ENCODE data around the gene TXNDC15.
"Not testable (repeated sequence)": the region's sequence is repeated elsewhere in the genome, so short reads cannot be mapped to it uniquely, and the experiment has no call there.

Gene TXNDC15

DNA sequence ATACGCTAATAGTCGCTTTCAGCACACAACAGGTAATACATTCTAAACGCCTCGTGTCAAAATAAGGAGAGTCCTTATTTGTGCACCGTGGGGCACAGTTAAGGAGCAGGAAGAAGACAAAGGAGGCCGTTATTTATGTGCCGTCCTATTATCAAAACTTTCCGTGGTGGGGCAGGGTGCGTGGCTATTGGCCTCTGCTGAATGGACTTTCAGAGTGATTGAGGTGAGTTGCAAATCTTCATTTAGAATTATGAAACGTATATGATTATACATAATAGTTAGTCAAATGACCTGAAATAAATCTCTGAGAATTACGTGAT, 27.6 kb upstream of the TXNDC15 start:
- TF ChIP-seq CTCF (IDR thresholded peaks at IDR 0.05; ENCODE audit: insufficient read depth, low read length, poor library complexity, severe bottlenecking) = no peak
- Histone ChIP-seq H3K4me3 (replicated peaks; ENCODE audit: low read depth, low read length) (peak overlapping the region; percentile 93), H3K36me3 (ENCODE audit: control insufficient read depth, insufficient read depth, low read length) (no peaks in the 10 kb centered on the region; the same call in 1 of the 2 replicates), H3K27me3 (replicated peaks; ENCODE audit: control insufficient read depth, insufficient read depth, low read length) (no peaks in the 10 kb centered on the region)
- DNase-seq (ENCODE audit: extremely low read depth, insufficient read length) = no peak

- H3K27me3 ChIP-seq (replicated peaks; ENCODE audit: control insufficient read depth, insufficient read depth, low read length); H3K4me3 ChIP-seq (replicated peaks; ENCODE audit: low read depth, low read length); H3K36me3 ChIP-seq (ENCODE audit: control insufficient read depth, insufficient read depth, low read length); DNase-seq (ENCODE audit: extremely low read depth, insufficient read length): not testable (repeated sequence)
Measured at GRCh38 chr5:134849434-134849933, 24.7 kb upstream of the TXNDC15 start.

DNA sequence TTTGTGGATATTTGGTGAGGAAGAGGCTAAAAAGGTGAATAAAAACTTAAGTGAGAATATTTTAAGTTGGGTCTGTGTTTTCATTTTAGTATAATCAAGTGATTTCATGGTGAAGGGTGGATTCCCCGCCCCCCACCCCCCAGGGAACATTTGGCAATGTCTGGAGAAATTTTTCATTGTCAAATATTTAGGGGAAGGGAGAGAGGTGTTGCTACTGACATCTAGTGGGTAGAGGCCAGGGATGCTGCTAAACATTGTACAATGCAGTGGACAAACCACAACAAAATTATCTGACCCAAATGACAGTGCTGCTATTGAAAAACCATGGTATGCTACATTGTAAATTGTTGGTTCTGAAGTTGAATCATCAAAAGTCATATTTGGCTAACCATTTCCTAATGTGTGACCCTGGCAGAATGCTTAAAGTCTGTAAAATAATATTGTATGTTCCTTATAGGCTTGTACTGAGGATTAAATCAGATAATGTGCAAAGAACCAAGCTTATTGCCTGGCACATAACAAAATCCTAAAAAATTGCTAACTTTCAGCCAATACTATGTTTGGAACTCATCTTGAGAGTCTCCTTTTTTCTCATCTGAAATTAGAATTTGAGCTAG, 22.8 kb upstream of the TXNDC15 start:
- DNase-seq (ENCODE audit: extremely low read depth, insufficient read length) = no peak
- H3K36me3 ChIP-seq (ENCODE audit: control insufficient read depth, insufficient read depth, low read length) = peaks cover 9% of the 10 kb centered on the region

GRCh38 chr5:134856465-134856864, 17.7 kb upstream of the TXNDC15 start:
- H3K27me3 ChIP-seq (replicated peaks; ENCODE audit: control insufficient read depth, insufficient read depth, low read length); H3K4me3 ChIP-seq (replicated peaks; ENCODE audit: low read depth, low read length); DNase-seq (ENCODE audit: extremely low read depth, insufficient read length): not testable (repeated sequence)
- peaks cover 13% of the 10 kb centered on the region for H3K36me3 ChIP-seq (ENCODE audit: control insufficient read depth, insufficient read depth, low read length)

More for the DNA sequence above, 22.8 kb upstream of the TXNDC15 start:
- H3K4me3 ChIP-seq (replicated peaks; ENCODE audit: low read depth, low read length) = no peak overlapping the region
- peak; percentile 49 for TF ChIP-seq CTCF (IDR thresholded peaks at IDR 0.05; ENCODE audit: insufficient read depth, low read length, poor library complexity, severe bottlenecking)
- H3K27me3 ChIP-seq (replicated peaks; ENCODE audit: control insufficient read depth, insufficient read depth, low read length) = no peaks in the 10 kb centered on the region

- H3K27me3 ChIP-seq (replicated peaks; ENCODE audit: control insufficient read depth, insufficient read depth, low read length) = no peaks in the 10 kb centered on the region
- TF ChIP-seq CTCF (IDR thresholded peaks at IDR 0.05; ENCODE audit: insufficient read depth, low read length, poor library complexity, severe bottlenecking) = no peak
- H3K36me3 ChIP-seq (ENCODE audit: control insufficient read depth, insufficient read depth, low read length) = peaks cover 10% of the 10 kb centered on the region
- H3K4me3 ChIP-seq (replicated peaks; ENCODE audit: low read depth, low read length) = no peak overlapping the region
- no peak for DNase-seq (ENCODE audit: extremely low read depth, insufficient read length)
Measured at GRCh38 chr5:134857401-134857800, 16.8 kb upstream of the TXNDC15 start.

- Histone ChIP-seq H3K4me3 (replicated peaks; ENCODE audit: low read depth, low read length) (no peak overlapping the region), H3K36me3 (ENCODE audit: control insufficient read depth, insufficient read depth, low read length) (peaks cover 4% of the 10 kb centered on the region), H3K27me3 (replicated peaks; ENCODE audit: control insufficient read depth, insufficient read depth, low read length) (no peaks in the 10 kb centered on the region)
- no peak for TF ChIP-seq CTCF (IDR thresholded peaks at IDR 0.05; ENCODE audit: insufficient read depth, low read length, poor library complexity, severe bottlenecking)
- no peak for DNase-seq (ENCODE audit: extremely low read depth, insufficient read length)
Measured at GRCh38 chr5:134864707-134865106, 9.5 kb upstream of the TXNDC15 start.

GRCh38 chr5:134873494-134873893, 677 bp upstream of the TXNDC15 start:
- peak overlapping the region; percentile 77 for H3K4me3 ChIP-seq (replicated peaks; ENCODE audit: low read depth, low read length)
- no peaks in the 10 kb centered on the region for H3K36me3 ChIP-seq (ENCODE audit: control insufficient read depth, insufficient read depth, low read length)
- H3K27me3 ChIP-seq (replicated peaks; ENCODE audit: control insufficient read depth, insufficient read depth, low read length) = no peaks in the 10 kb centered on the region
- no peak for DNase-seq (ENCODE audit: extremely low read depth, insufficient read length)
- TF ChIP-seq CTCF (IDR thresholded peaks at IDR 0.05; ENCODE audit: insufficient read depth, low read length, poor library complexity, severe bottlenecking) = no peak

All from GM06990 (cell line).